GM06990 (cell line): ENCODE results near the gene VPS51.

Experiments used
- DNase-seq: peaks from one replicate; pipeline ENCODE4 v3.0.0-alpha.2; 2011; ENCODE audit not compliant: insufficient read length; ENCODE audit errors: extremely low read depth
- H3K27me3 ChIP-seq: replicated peaks from 2 replicates; pipeline ENCODE4 v1.6.0; 2011; ENCODE audit warnings: low read length; ENCODE audit not compliant: control insufficient read depth, insufficient read depth
- H3K36me3 ChIP-seq: 2 replicates; pipeline ENCODE4 v1.5.1; 2011; ENCODE audit warnings: low read length; ENCODE audit not compliant: control insufficient read depth, insufficient read depth
- H3K4me3 ChIP-seq: replicated peaks from 2 replicates; pipeline ENCODE4 v1.5.1; 2011; ENCODE audit warnings: low read depth, mild to moderate bottlenecking, control low read depth, low read length
- CTCF ChIP-seq: IDR thresholded peaks from 2 replicates; pipeline ENCODE4 v1.5.1; 2011; ENCODE audit warnings: low read length, control low read depth, mild to moderate bottlenecking, inconsistent platforms; ENCODE audit not compliant: insufficient read depth, poor library complexity, severe bottlenecking

VPS51 gene

GRCh38 chr11:65110354-65110861 is 14.4 kb downstream of the VPS51 start:
- H3K36me3 ChIP-seq, result peaks cover 9% of the 10 kb centered on the region
- no peaks in the 10 kb centered on the region for H3K27me3 ChIP-seq
- DNase-seq, result peak; percentile 77
- H3K4me3 ChIP-seq, result no peak overlapping the region
- peak; percentile 97 for TF ChIP-seq CTCF

GRCh38 chr11:65111159-65111743 is 15.2 kb downstream of the VPS51 start:
- Histone ChIP-seq H3K36me3 (peaks cover 12% of the 10 kb centered on the region), H3K27me3 (no peaks in the 10 kb centered on the region), H3K4me3 (no peak overlapping the region)
- no peak for DNase-seq
- no peak for TF ChIP-seq CTCF

GRCh38 chr11:65111744-65112545 is 15.9 kb downstream of the VPS51 start, which contains the start of gene TM7SF2:
TSS of gene TM7SF2 (plus strand) at chr11:65111872. CDS start at chr11:65112016, 144 bp downstream.
- DNase-seq, result peak; percentile 95
- Histone ChIP-seq H3K36me3 (peaks cover 12% of the 10 kb centered on the region), H3K4me3 (peak within 1 kb of the TSS; percentile 67), H3K27me3 (no peaks in the 10 kb centered on the region)
- TF ChIP-seq CTCF, result no peak

- peak; percentile 77 for TF ChIP-seq CTCF
- Histone ChIP-seq H3K27me3 (no peaks in the 10 kb centered on the region), H3K4me3 (peak overlapping the region; percentile 67), H3K36me3 (peaks cover 10% of the 10 kb centered on the region)
- peak; percentile 83 for DNase-seq
Measured at GRCh38 chr11:65112546-65113360, 16.7 kb downstream of the VPS51 start.

- TF ChIP-seq CTCF, result no peak
- H3K36me3 ChIP-seq, result peaks cover 11% of the 10 kb centered on the region
- H3K4me3 ChIP-seq, result peak overlapping the region; percentile 67
- H3K27me3 ChIP-seq, result no peaks in the 10 kb centered on the region
- no peak for DNase-seq
Measured at GRCh38 chr11:65113361-65113756, 17.3 kb downstream of the VPS51 start.
